Pancreas (tissue), 10 donors: ENCODE results near the gene IGF1. TPM values are rescaled to one million over a fixed set of nuclear protein-coding genes. Genes with fewer than 3 reads are reported as not detected.

Experiments used
- ATAC-seq, 4 donors: fragments of 200-7000 bp; cut with Tn5 transposase; one replicate each; pipeline versions ENCODE4 v1.8.0 to v1.9.1; 2020; ENCODE audit warnings: mild to moderate bottlenecking in 4 of 4, moderate library complexity in 4 of 4
- DNase-seq, 6 donors: peaks; one replicate each; pipeline ENCODE4 v3.0.0-alpha.2; 2020
- FAIRE-seq: peaks from 2 replicates; lab custom pipeline; 2012; peaks lifted over from hg19 to GRCh38; lab: Jason Lieb, UNC
- H3K27ac ChIP-seq, 4 donors: fragments of 200-600 bp; sonication (generic); 1 replicate in 3 of 4; 2 replicates in 1 of 4; pipeline versions ENCODE4 v1.5.0 to v1.8.0; 2020
- H3K27me3 ChIP-seq, 4 donors: fragments of 200-600 bp; one replicate each; pipeline ENCODE4 v1.8.0; 2021
- H3K36me3 ChIP-seq, 3 donors: fragments of 200-600 bp; sonication (generic) in 1 of 3; one replicate each; pipeline versions ENCODE4 v1.5.0 to v1.8.0; 2020 to 2021
- H3K4me1 ChIP-seq, 3 donors: fragments of 200-600 bp; one replicate each; pipeline ENCODE4 v1.8.0; 2021
- H3K4me3 ChIP-seq, 4 donors: fragments of 200-600 bp; sonication (generic) in 2 of 4; one replicate each; pipeline versions ENCODE4 v1.5.0 to v1.8.0; 2020 to 2021
- H3K9me3 ChIP-seq, 4 donors: fragments of 200-600 bp; one replicate each; pipeline ENCODE4 v1.8.0; 2021
- WGBS, 2 donors: extraction: QIAGEN DNeasy Blood & Tissue Kit; methylation state at CpG; one replicate each; pipeline ENCODE4 v1.1.7; 2013; 5-methylcytosine and 5-hydroxymethylcytosine counted together
- intact Hi-C, 3 donors: fragments of 100-400 bp; cut with DNase I; formaldehyde crosslinking; loops; one replicate each; pipeline versions ENCODE4 v1.11.1 to v1.14.2; 2022
- polyA plus RNA-seq, 2 donors: library from polyadenylated mRNA; stranded (reverse); fragments of 200-250 nt; gene quantifications; one replicate each; pipeline ENCODE4 v1.2.3, GENCODE V29; 2013
- total RNA-seq, 6 donors: library from RNA; stranded (reverse); fragmentation: NEBNext Ultra II Directional in 4 of 6; extraction: Animal tissue kit (Norgen Biotek cat#: 25700) in 4 of 6; gene quantifications; one replicate each; pipeline versions ENCODE4 v1.2.1 to v1.2.4, GENCODE V29; 2021 to 2023
- TF ChIP-seq, protein P1 (sequence below), 4 donors: fragments of 200-600 bp; sonication (generic) in 3 of 4; IDR thresholded peaks; one replicate each; pipeline versions ENCODE4 v1.5.0 to v1.8.0; 2021; ENCODE audit warnings: antibody characterized with exemption in 4 of 4
- donor health status: healthy with polysubstance abuse.
- donor health status: DM: no; HTN: no; CAD: no; lungs with moderate emphysema.
- donor health status: DM: no; HTN: no; CAD: no.
- donor health status: control.
- donor health status: control.
- donor health status: Bipolar disorder and iron deficiency.
- donor health status: DM: yes; HTN: yes; CAD: no.
- donor health status: DM: no; HTN: no; CAD: no.
- donor health status: DM: no; HTN: no; CAD: no.
- donor health status: DM: yes; HTN: yes; CAD: no.

The IGF1 gene
- total and polyA plus RNA-seq, 8 donors, result 1.5 to 23.8 (median 4.6) TPM

DNA sequence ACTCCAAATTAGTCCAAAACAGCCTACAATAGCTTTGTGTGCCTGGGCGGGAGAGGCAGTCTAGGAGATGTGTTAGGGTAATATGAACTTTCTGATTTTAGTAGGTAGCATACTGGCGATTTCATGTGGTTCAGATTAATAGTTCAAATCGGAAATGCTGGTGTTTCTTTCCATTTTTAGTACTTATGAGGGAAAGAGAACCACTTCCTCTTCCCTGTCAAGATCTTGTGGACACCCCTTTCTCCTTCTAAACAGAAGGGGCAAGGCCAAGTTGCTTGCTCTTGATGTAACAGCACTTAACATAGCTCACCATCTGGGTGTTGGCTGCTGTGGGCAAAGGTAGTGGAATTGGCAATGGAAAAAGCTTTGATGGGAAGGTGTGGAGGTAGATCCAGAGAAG is 32.2 kb upstream of the IGF1 start:
- H3K9me3 ChIP-seq, result no peaks in the 10 kb centered on the region
- no peaks in the 10 kb centered on the region for H3K4me1 ChIP-seq
- DNase-seq, result no peak
- no peaks in the 10 kb centered on the region for H3K36me3 ChIP-seq
- TF ChIP-seq, protein P1, sequence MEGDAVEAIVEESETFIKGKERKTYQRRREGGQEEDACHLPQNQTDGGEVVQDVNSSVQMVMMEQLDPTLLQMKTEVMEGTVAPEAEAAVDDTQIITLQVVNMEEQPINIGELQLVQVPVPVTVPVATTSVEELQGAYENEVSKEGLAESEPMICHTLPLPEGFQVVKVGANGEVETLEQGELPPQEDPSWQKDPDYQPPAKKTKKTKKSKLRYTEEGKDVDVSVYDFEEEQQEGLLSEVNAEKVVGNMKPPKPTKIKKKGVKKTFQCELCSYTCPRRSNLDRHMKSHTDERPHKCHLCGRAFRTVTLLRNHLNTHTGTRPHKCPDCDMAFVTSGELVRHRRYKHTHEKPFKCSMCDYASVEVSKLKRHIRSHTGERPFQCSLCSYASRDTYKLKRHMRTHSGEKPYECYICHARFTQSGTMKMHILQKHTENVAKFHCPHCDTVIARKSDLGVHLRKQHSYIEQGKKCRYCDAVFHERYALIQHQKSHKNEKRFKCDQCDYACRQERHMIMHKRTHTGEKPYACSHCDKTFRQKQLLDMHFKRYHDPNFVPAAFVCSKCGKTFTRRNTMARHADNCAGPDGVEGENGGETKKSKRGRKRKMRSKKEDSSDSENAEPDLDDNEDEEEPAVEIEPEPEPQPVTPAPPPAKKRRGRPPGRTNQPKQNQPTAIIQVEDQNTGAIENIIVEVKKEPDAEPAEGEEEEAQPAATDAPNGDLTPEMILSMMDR (IDR thresholded peaks at IDR 0.05), result no peak
- H3K4me3 ChIP-seq, result no peak overlapping the region
- intact Hi-C loops, result no loop called here
- no peak for ATAC-seq
- WGBS, 2 donors, result 68 to 86% methylated on average over 3 of the region's 3 CpGs
- H3K27me3 ChIP-seq, result no peaks in the 10 kb centered on the region
- no peak overlapping the region for H3K27ac ChIP-seq
- FAIRE-seq, result no peak

DNA sequence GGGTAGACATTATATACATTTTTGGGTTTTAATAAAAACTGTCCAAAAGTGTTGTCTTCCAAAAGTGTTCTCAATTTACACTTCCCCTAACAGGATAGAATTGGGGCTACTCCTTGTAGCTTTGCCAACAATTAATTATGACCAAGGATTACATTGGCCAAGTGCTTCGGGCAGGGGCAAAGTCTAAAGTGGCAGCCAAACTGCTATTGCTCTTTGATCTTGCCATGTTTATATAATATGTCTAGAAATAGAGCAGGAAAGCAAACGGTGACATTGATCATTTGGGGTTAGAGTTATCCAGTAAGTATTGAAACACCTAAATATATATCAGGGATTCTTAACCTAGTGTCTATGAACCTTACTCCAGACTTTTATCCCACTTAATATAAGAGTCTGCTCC is 31.2 kb upstream of the IGF1 start:
- Histone ChIP-seq H3K4me3 (no peak overlapping the region), H3K4me1 (no peaks in the 10 kb centered on the region), H3K36me3 (no peaks in the 10 kb centered on the region), H3K27me3 (no peaks in the 10 kb centered on the region), H3K27ac (no peak overlapping the region), H3K9me3 (no peaks in the 10 kb centered on the region)
- DNase-seq, result no peak
- peak in 3 of 4 donors; percentile 38 to 51 (median 43) for ATAC-seq
- intact Hi-C loops, result no loop called here
- no peak for FAIRE-seq
- 11 to 13% methylated on average over 2 of the region's 2 CpGs for WGBS, 2 donors
- TF ChIP-seq, protein P1 (IDR thresholded peaks at IDR 0.05), result no peak

DNA sequence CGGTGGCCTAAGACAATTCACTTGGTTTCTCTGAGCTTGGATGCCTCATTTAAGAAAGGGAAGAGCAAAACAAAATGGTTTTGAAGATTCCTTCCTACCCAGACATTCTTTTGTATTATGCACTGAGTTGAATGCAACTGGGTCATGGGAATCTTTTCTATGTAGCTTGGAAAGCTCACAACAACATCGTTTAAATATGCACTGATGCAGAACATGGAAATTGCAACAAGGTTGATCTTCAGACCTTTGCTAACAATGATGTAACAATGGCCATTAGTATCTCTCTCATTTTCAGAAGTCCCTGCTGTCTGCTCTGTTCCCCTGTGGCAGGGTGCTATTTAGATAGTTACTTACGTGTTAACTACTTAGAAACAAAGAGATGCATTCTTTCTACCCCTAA is 30.1 kb upstream of the IGF1 start:
- 50% methylated on average over 3 of the region's 3 CpGs for WGBS, 2 donors
- H3K27me3 ChIP-seq, result no peaks in the 10 kb centered on the region
- intact Hi-C loops, result no loop called here
- H3K9me3 ChIP-seq, result no peaks in the 10 kb centered on the region
- TF ChIP-seq, protein P1 (IDR thresholded peaks at IDR 0.05), result no peak
- H3K4me1 ChIP-seq, result no peaks in the 10 kb centered on the region
- H3K36me3 ChIP-seq, result no peaks in the 10 kb centered on the region
- no peak overlapping the region for H3K27ac ChIP-seq
- no peak for FAIRE-seq
- no peak for ATAC-seq
- no peak for DNase-seq
- no peak overlapping the region for H3K4me3 ChIP-seq

DNA sequence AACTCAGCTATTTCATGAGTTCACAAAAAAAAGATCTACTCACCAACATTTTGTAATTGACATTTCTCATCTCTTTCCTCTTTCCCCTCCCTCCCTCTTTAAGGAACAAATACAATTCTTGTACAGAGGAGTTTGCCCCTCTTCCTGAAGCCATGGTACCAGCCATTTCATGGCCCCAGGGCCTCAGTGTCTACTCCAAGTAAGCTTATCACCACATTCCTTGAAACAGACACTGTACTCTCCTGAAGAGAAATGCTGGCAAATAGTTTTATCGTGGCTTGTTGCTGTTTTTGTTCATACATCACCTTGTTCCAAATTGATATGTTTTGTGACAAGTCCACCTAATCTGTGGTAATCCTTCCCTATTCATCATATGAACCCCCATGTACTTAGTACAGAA is 29.7 kb upstream of the IGF1 start:
- Histone ChIP-seq H3K9me3 (no peaks in the 10 kb centered on the region), H3K36me3 (no peaks in the 10 kb centered on the region), H3K27ac (no peak overlapping the region), H3K4me3 (no peak overlapping the region), H3K4me1 (no peaks in the 10 kb centered on the region), H3K27me3 (no peaks in the 10 kb centered on the region)
- WGBS, 2 donors, result 59 to 60% methylated on average over 1 of the region's 1 CpG
- DNase-seq (no peak), FAIRE-seq (no peak), ATAC-seq (no peak)
- intact Hi-C loops, result no loop called here
- TF ChIP-seq, protein P1 (IDR thresholded peaks at IDR 0.05), result no peak

DNA sequence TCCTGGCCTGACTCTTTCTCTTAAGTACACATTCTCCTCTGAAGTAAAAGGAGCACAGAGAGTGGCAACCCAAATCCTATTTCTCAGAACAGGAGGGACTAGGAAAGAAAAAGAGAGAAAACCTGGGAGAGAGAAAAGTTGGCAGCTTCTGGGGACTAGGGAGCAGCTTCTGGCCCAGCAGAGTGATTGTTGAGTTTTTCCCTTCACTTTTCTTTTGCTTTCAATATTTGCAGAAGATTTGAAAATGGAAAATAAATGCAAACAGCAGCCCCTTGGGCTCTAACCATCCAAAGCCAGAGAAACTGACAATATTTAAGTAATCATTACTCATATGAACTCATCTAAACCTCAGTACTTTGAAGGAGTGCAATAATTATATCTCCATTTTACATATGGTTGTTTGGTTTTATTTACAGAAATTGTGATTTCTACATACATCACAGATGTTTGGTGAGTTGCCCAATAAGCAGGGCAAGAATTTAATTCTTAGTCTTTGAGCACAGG is 28.8 kb upstream of the IGF1 start:
- no peak overlapping the region for H3K4me3 ChIP-seq
- H3K27me3 ChIP-seq, result no peaks in the 10 kb centered on the region
- H3K4me1 ChIP-seq, result no peaks in the 10 kb centered on the region
- FAIRE-seq (no peak), DNase-seq (no peak), ATAC-seq (no peak)
- H3K27ac ChIP-seq, result no peak overlapping the region
- H3K36me3 ChIP-seq, result no peaks in the 10 kb centered on the region
- intact Hi-C loops, result no loop called here
- no peaks in the 10 kb centered on the region for H3K9me3 ChIP-seq
- TF ChIP-seq, protein P1 (IDR thresholded peaks at IDR 0.05), result no peak
